GM19099 (cell line): ENCODE data around the gene C17orf107.

Source experiments
- POLR2A ChIP-seq: IDR thresholded peaks from 3 replicates; pipeline ENCODE4 v1.6.1; 2011; ENCODE audit warnings: low read depth; ENCODE audit not compliant: insufficient read length; ENCODE audit errors: extremely low read depth

Gene C17orf107

GRCh38 chr17:4948931-4949320 lies 49.6 kb downstream of the C17orf107 start:
- peak; percentile 74 for TF ChIP-seq POLR2A

GRCh38 chr17:4949321-4950074 lies 50.2 kb downstream of the C17orf107 start:
- TF ChIP-seq POLR2A: no peak

DNA sequence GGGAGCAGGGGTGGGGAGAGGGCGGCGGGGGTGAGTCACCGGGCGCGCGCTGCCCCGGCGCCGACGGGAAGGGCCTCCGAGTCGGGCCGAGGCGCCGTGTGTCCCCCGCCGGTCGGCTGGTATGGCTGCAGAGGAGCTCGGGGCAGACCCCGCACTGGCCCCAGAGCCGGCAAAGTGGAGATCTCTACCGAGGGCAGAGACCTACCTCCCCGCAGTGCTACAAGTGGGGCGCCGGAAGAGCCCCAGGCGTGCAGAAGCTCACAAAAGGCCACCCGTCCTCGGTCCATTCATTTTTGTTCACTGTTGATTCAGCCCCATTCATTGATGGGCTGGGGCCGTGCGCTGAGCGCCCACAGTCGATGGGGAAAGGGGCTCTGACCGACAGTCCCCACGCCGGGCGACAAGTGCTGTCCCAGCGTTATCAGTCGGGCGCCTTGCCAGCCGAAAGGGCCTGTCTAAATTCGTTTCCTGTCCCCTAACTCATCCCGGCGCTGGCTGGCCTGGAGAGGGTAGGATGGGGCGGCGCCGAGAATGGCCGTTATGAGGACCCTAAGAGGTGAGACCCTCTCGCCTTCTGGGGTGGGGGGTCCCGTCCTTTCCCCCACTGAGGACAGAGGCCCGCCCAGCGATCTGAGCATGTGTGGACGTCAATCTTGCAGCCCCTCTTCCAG lies 50.9 kb downstream of the C17orf107 start:
- TF ChIP-seq POLR2A: peak; percentile 30

DNA sequence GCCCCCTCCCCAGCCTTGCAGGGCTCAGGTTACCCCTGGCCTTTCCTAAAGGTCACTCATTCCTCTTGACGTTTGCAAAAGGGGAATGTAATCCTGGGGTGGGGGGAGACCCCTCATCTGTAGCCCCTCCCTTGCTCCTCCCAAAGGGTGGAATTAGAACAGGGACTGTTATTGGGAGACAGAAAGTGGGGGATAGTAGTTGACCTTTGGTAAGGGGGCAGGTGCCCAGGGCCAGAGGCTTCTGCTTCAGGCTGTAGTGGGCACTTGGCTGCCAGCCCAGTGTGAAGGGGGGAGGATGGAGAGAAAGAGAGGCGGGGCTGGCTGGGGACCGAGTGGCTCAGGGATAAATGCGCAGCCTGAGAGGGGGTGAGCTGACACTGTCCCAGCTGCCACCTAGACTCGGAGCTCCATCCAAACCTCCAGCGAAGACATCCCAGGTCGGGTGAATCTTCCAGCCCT lies 51.4 kb downstream of the C17orf107 start, which contains the start of gene ENO3:
Gene ENO3, plus strand, starts transcription at position 374 of the 459 bp plus-strand sequence. CDS start 711 bp downstream, outside the sequence.
- TF ChIP-seq POLR2A: peak; percentile 15

DNA sequence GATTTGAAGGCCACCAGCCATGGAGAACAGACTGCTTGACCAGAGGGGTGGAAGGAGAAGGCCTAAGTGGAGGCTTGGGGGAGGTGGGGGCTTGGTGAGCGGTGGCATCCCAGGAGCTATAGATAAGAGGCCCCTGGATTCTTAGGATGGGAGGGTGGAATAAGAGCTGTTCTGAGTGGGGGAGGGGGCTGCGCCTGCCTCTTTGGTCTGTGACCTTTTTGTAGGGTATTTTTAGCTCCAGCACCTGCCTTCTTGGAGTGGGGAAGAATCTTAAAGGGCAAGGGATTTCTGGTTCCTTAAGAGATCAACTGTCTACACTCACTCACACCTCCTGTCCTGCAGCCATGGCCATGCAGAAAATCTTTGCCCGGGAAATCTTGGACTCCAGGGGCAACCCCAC lies 52.1 kb downstream of the C17orf107 start:
- no peak for TF ChIP-seq POLR2A
